HG02973 (cell line): Measurements from ENCODE around the gene ASTN2.

Experiments used
- ATAC-seq: cut with Tn5 transposase; IDR thresholded peaks from one replicate; pipeline ENCODE4 v1.9.1; 2021; ENCODE audit warnings: moderate library complexity; ENCODE audit not compliant: unreplicated experiment

Gene ASTN2

GRCh38 chr9:116411506-116411905, 1003.4 kb downstream of the ASTN2 start:
- ATAC-seq, result no peak

GRCh38 chr9:116409638-116410037, 1005.2 kb downstream of the ASTN2 start:
- no peak for ATAC-seq

GRCh38 chr9:116409129-116409528, 1005.7 kb downstream of the ASTN2 start:
- ATAC-seq, result no peak

GRCh38 chr9:116406469-116406868, 1008.4 kb downstream of the ASTN2 start:
- ATAC-seq, result no peak

- no peak for ATAC-seq
These were observed 1009.5 kb downstream of the ASTN2 start for GRCh38 chr9:116405321-116405720.

GRCh38 chr9:116404228-116404627, 1010.6 kb downstream of the ASTN2 start:
- no peak for ATAC-seq

GRCh38 chr9:116403171-116403570, 1011.7 kb downstream of the ASTN2 start:
- no peak for ATAC-seq

GRCh38 chr9:116395699-116396037, 1019.2 kb downstream of the ASTN2 start:
- no peak for ATAC-seq

GRCh38 chr9:116394894-116395698, 1019.8 kb downstream of the ASTN2 start:
- no peak for ATAC-seq

GRCh38 chr9:116394070-116394469, 1020.8 kb downstream of the ASTN2 start:
- ATAC-seq, result no peak

- no peak for ATAC-seq
These were observed 1021.7 kb downstream of the ASTN2 start for GRCh38 chr9:116393198-116393597.

GRCh38 chr9:116391306-116391900, 1023.5 kb downstream of the ASTN2 start:
- no peak for ATAC-seq

- ATAC-seq, result peak; percentile 61
These were observed 1024.3 kb downstream of the ASTN2 start for GRCh38 chr9:116390303-116391228.

GRCh38 chr9:116389541-116390302, 1025.1 kb downstream of the ASTN2 start:
- no peak for ATAC-seq

GRCh38 chr9:116387934-116388698, 1026.7 kb downstream of the ASTN2 start:
- ATAC-seq, result peak; percentile 59

GRCh38 chr9:116383936-116384335, 1030.9 kb downstream of the ASTN2 start:
- ATAC-seq, result no peak

- ATAC-seq, result no peak
These were observed 1031.7 kb downstream of the ASTN2 start for GRCh38 chr9:116383133-116383532.

GRCh38 chr9:116382053-116382452, 1032.8 kb downstream of the ASTN2 start:
- no peak for ATAC-seq

GRCh38 chr9:116381350-116381749, 1033.5 kb downstream of the ASTN2 start:
- ATAC-seq, result no peak

GRCh38 chr9:116380496-116380995, 1034.3 kb downstream of the ASTN2 start:
- no peak for ATAC-seq
